Measurements from ENCODE around the gene LIN37.
"Not testable (repeated sequence)": the region's sequence is repeated elsewhere in the genome, so short reads cannot be mapped to it uniquely, and the experiment has no call there.

The LIN37 gene

GRCh38 chr19:35718345-35719041, 29.9 kb upstream of the LIN37 start:
- Histone ChIP-seq H3K4me3 (peak overlapping the region; percentile 71 to 95 (median 86)), H3K27ac (peak overlapping the region; percentile 81 to 97 (median 93))

GRCh38 chr19:35719402-35720162, 28.8 kb upstream of the LIN37 start:
- Histone ChIP-seq H3K27ac (peak overlapping the region in 6 of 21 experiments; percentile 82 to 95 (median 94)), H3K4me3 (peak overlapping the region in 2 of 7 experiments; percentile 91 to 92)

- H3K4me3 ChIP-seq, result no peak overlapping the region
- H3K27ac ChIP-seq, result no peak overlapping the region
These were observed 28.2 kb upstream of the LIN37 start for GRCh38 chr19:35720163-35720524.

GRCh38 chr19:35720648-35721047, 27.7 kb upstream of the LIN37 start:
- H3K4me3 ChIP-seq, result no peak overlapping the region
- H3K27ac ChIP-seq, result no peak overlapping the region

- Histone ChIP-seq H3K4me3 (no peak overlapping the region), H3K27ac (no peak overlapping the region)
These were observed 27.0 kb upstream of the LIN37 start for GRCh38 chr19:35721374-35721773.

- H3K27ac ChIP-seq, result no peak overlapping the region
- H3K4me3 ChIP-seq, result no peak overlapping the region
These were observed 25.9 kb upstream of the LIN37 start for GRCh38 chr19:35722461-35722860.

GRCh38 chr19:35722897-35723296, 25.5 kb upstream of the LIN37 start:
- no peak overlapping the region for H3K4me3 ChIP-seq
- H3K27ac ChIP-seq, result no peak overlapping the region

GRCh38 chr19:35723671-35724070, 24.7 kb upstream of the LIN37 start:
- H3K4me3 ChIP-seq, result no peak overlapping the region
- H3K27ac ChIP-seq, result no peak overlapping the region

GRCh38 chr19:35724132-35724531, 24.2 kb upstream of the LIN37 start:
- H3K27ac ChIP-seq, H3K4me3 ChIP-seq: not testable (repeated sequence)

- no peak overlapping the region for H3K4me3 ChIP-seq
These were observed 23.8 kb upstream of the LIN37 start for GRCh38 chr19:35724560-35724959.

GRCh38 chr19:35725216-35725861, 23.0 kb upstream of the LIN37 start:
- H3K4me3 ChIP-seq, result no peak overlapping the region
- no peak overlapping the region for H3K27ac ChIP-seq

More at GRCh38 chr19:35724560-35724959, 23.8 kb upstream of the LIN37 start:
- H3K27ac ChIP-seq, result no peak overlapping the region

- no peak overlapping the region for H3K27ac ChIP-seq
- no peak overlapping the region for H3K4me3 ChIP-seq
These were observed 21.1 kb upstream of the LIN37 start for GRCh38 chr19:35727053-35727955.

- H3K27ac ChIP-seq, result no peak overlapping the region
- no peak overlapping the region for H3K4me3 ChIP-seq
These were observed 20.2 kb upstream of the LIN37 start for GRCh38 chr19:35727956-35728706.

GRCh38 chr19:35729021-35729420, 19.4 kb upstream of the LIN37 start:
- Histone ChIP-seq H3K4me3 (no peak overlapping the region), H3K27ac (no peak overlapping the region)

GRCh38 chr19:35729763-35730162, 18.6 kb upstream of the LIN37 start:
- Histone ChIP-seq H3K4me3 (no peak overlapping the region), H3K27ac (no peak overlapping the region)

GRCh38 chr19:35730326-35730725, 18.1 kb upstream of the LIN37 start:
- Histone ChIP-seq H3K27ac (peak overlapping the region in 2 of 21 experiments; percentile 12 to 17), H3K4me3 (no peak overlapping the region)

- Histone ChIP-seq H3K27ac (peak overlapping the region in 1 of 21 experiments; percentile 12), H3K4me3 (no peak overlapping the region)
These were observed 17.0 kb upstream of the LIN37 start for GRCh38 chr19:35731353-35731752.

- H3K27ac ChIP-seq, result peak overlapping the region in 1 of 21 experiments; percentile 24
These were observed 16.5 kb upstream of the LIN37 start for GRCh38 chr19:35731779-35732405.

More at GRCh38 chr19:35731779-35732405, 16.5 kb upstream of the LIN37 start:
- H3K4me3 ChIP-seq, result no peak overlapping the region

Measured in skin epidermis (tissue), 12 donors.